IMR-90 (cell line): ENCODE measurements around the gene DPP6. TPM values are rescaled to one million over a fixed set of nuclear protein-coding genes. Genes with fewer than 3 reads are reported as not detected.

Experiments used
- ATAC-seq: fragments of 200-7000 bp; cut with Tn5 transposase; 2 replicates; pipeline ENCODE4 v1.9.1; 2020; ENCODE audit warnings: low read depth, mild to moderate bottlenecking, moderate library complexity
- BruUV-seq: library from RNA; stranded (reverse); fragments of 400-500 nt; replicated peaks from 2 replicates; lab custom pipeline; 2021; lab: Mats Ljungman, UMichigan
- CTCF ChIA-PET: fragments of 300-600 bp; formaldehyde crosslinking; extraction: SDS; loops from one replicate; lab custom pipeline; 2021; ENCODE audit warnings: antibody characterized with exemption; lab: Yijun Ruan, JAX
- POLR2A ChIA-PET: fragments of 300-600 bp; sonication (Branson Sonifier 250); formaldehyde crosslinking; loops from one replicate; lab custom pipeline; 2022; ENCODE audit warnings: antibody characterized with exemption; ENCODE audit not compliant: unreplicated experiment; lab: Charles Lee
- DNase-seq: peaks from one replicate; pipeline ENCODE4 v3.0.0; 2013
- H2AFZ ChIP-seq: replicated peaks from 2 replicates; pipeline ENCODE3; 2013; ENCODE audit warnings: low read length, mild to moderate bottlenecking; ENCODE audit not compliant: poor library complexity
- H2AK5ac ChIP-seq: 2 replicates; pipeline ENCODE4 v1.6.1; 2013; ENCODE audit warnings: low read depth, low read length, inconsistent platforms
- H2AK9ac ChIP-seq: replicated peaks from 2 replicates; pipeline ENCODE3; 2013; ENCODE audit warnings: mild to moderate bottlenecking, low read depth, low read length, moderate library complexity; ENCODE audit not compliant: poor library complexity
- H2BK120ac ChIP-seq: 2 replicates; pipeline ENCODE4 v1.6.1; 2013; ENCODE audit warnings: low read depth, low read length, inconsistent platforms
- H2BK15ac ChIP-seq: 3 replicates; pipeline ENCODE4 v1.6.1; 2013; ENCODE audit warnings: low read depth, low read length, inconsistent platforms
- H2BK20ac ChIP-seq: 2 replicates; pipeline ENCODE4 v1.6.1; 2013; ENCODE audit warnings: low read depth, mild to moderate bottlenecking, inconsistent platforms, low read length, moderate library complexity
- H2BK5ac ChIP-seq: 2 replicates; pipeline ENCODE4 v1.6.1; 2013; ENCODE audit warnings: mild to moderate bottlenecking, low read depth, low read length, inconsistent platforms; ENCODE audit not compliant: poor library complexity, severe bottlenecking
- H3K14ac ChIP-seq: replicated peaks from 2 replicates; pipeline ENCODE4 v1.6.1; 2013; ENCODE audit warnings: low read depth, low read length, inconsistent platforms
- H3K18ac ChIP-seq: 2 replicates; pipeline ENCODE4 v1.6.1; 2013; ENCODE audit warnings: low read depth, low read length, control low read depth
- H3K23ac ChIP-seq: 2 replicates; pipeline ENCODE4 v1.6.1; 2013; ENCODE audit warnings: low read depth, low read length, inconsistent platforms
- H3K27ac ChIP-seq: 2 replicates; pipeline ENCODE4 v1.5.1; 2013; ENCODE audit warnings: mild to moderate bottlenecking, control low read depth, low read length; ENCODE audit not compliant: insufficient read depth
- H3K27me3 ChIP-seq: 2 replicates; pipeline ENCODE4 v1.6.1; 2013; ENCODE audit warnings: low read length; ENCODE audit not compliant: control insufficient read depth, insufficient read depth
- H3K36me3 ChIP-seq: 2 replicates; pipeline ENCODE4 v1.6.1; 2013; ENCODE audit warnings: low read length, mixed read lengths; ENCODE audit not compliant: control insufficient read depth, insufficient read depth
- H3K4ac ChIP-seq: 2 replicates; pipeline ENCODE4 v1.6.1; 2013; ENCODE audit warnings: low read depth, low read length, inconsistent platforms
- H3K4me1 ChIP-seq: 2 replicates; pipeline ENCODE4 v1.6.1; 2013; ENCODE audit warnings: low read length, mixed read lengths; ENCODE audit not compliant: control insufficient read depth, insufficient read depth
- H3K4me2 ChIP-seq: 2 replicates; pipeline ENCODE4 v1.6.1; 2013; ENCODE audit warnings: low read depth, mild to moderate bottlenecking, control low read depth, low read length, moderate library complexity
- H3K4me3 ChIP-seq: 2 replicates; pipeline ENCODE4 v1.5.1; 2013; ENCODE audit warnings: low read depth, mild to moderate bottlenecking, control low read depth, low read length, moderate library complexity; ENCODE audit not compliant: insufficient read depth
- H3K56ac ChIP-seq: 2 replicates; pipeline ENCODE4 v1.6.1; 2013; ENCODE audit warnings: low read length, inconsistent platforms; ENCODE audit not compliant: insufficient read depth; ENCODE audit errors: extremely low read depth
- H3K79me1 ChIP-seq, 2 experiments: 2 replicates each; pipeline ENCODE4 v1.6.1; 2013; ENCODE audit warnings: low read length in 2 of 2, inconsistent platforms in 1 of 2, low read depth in 1 of 2
- H3K9ac ChIP-seq: 2 replicates; pipeline ENCODE4 v1.6.1; 2013; ENCODE audit warnings: low read depth, low read length, control low read depth
- H3K9me1 ChIP-seq: 2 replicates; pipeline ENCODE4 v1.6.1; 2013; ENCODE audit warnings: low read length, inconsistent platforms; ENCODE audit not compliant: insufficient read depth
- H3K9me3 ChIP-seq: 2 replicates; pipeline ENCODE4 v1.6.1; 2013; ENCODE audit warnings: low read length; ENCODE audit not compliant: control insufficient read depth, insufficient read depth
- H4K20me1 ChIP-seq: 2 replicates; pipeline ENCODE4 v1.6.1; 2013; ENCODE audit warnings: low read length, inconsistent platforms; ENCODE audit not compliant: insufficient read depth
- H4K5ac ChIP-seq: 2 replicates; pipeline ENCODE4 v1.6.1; 2013; ENCODE audit warnings: mild to moderate bottlenecking, low read depth, low read length, control low read depth
- H4K8ac ChIP-seq, 2 experiments: 2 replicates each; pipeline ENCODE4 v1.6.1; 2013; ENCODE audit warnings: low read depth in 2 of 2, low read length in 2 of 2, control low read depth in 1 of 2, inconsistent platforms in 1 of 2
- H4K91ac ChIP-seq: 2 replicates; pipeline ENCODE4 v1.6.1; 2013; ENCODE audit warnings: low read depth, low read length, inconsistent platforms; ENCODE audit not compliant: insufficient read depth
- WGBS, 2 experiments: methylation state at CpG; one replicate each; pipeline versions ENCODE4 v1.1.5 to v1.1.7; 2013; ENCODE audit warnings: missing lambda C conversion rate in 2 of 2; ENCODE audit not compliant: insufficient read length in 1 of 2; ENCODE audit errors: extremely low coverage in 2 of 2; 5-methylcytosine and 5-hydroxymethylcytosine counted together
- dilution Hi-C: fragments of 300-500 bp; cut with HindIII; formaldehyde crosslinking; loops from one replicate; pipeline ENCODE4 v1.14.3; 2018; ENCODE audit warnings: low sequenced_read_pairs; ENCODE audit not compliant: unreplicated experiment
- in situ Hi-C: fragments of 300-500 bp; cut with MboI; formaldehyde crosslinking; loops from 3 replicates; pipeline ENCODE4 v1.14.3; 2019; ENCODE audit warnings: low sequenced_read_pairs, inconsistent platforms, mixed read lengths
- intact Hi-C: fragments of 100-400 bp; cut with micrococcal nuclease; formaldehyde crosslinking; loops from 2 replicates; pipeline ENCODE4 v1.10.0; 2022
- polyA plus RNA-seq, 3 experiments: library from polyadenylated mRNA; depleted of rRNA; stranded (reverse); fragments of >200 nt; gene quantifications; 2 replicates each; pipeline ENCODE4 v1.2.3, GENCODE V29; 2012; ENCODE audit warnings: low replicate concordance in 1 of 3
- total RNA-seq: library from RNA; depleted of rRNA; stranded (reverse); fragments of >200 nt; gene quantifications from 2 replicates; pipeline ENCODE4 v1.2.3, GENCODE V29; 2012
- TF ChIP-seq, protein P1 (sequence below): conservative IDR thresholded peaks from 2 replicates; pipeline ENCODE4 v1.5.1; 2012; ENCODE audit warnings: mild to moderate bottlenecking, low read depth, low read length, improper control_type of control experiment

DPP6 gene
- total and polyA plus RNA-seq, 2 of the 4 experiments (the other 2 are of a cell fraction), result not detected

DNA sequence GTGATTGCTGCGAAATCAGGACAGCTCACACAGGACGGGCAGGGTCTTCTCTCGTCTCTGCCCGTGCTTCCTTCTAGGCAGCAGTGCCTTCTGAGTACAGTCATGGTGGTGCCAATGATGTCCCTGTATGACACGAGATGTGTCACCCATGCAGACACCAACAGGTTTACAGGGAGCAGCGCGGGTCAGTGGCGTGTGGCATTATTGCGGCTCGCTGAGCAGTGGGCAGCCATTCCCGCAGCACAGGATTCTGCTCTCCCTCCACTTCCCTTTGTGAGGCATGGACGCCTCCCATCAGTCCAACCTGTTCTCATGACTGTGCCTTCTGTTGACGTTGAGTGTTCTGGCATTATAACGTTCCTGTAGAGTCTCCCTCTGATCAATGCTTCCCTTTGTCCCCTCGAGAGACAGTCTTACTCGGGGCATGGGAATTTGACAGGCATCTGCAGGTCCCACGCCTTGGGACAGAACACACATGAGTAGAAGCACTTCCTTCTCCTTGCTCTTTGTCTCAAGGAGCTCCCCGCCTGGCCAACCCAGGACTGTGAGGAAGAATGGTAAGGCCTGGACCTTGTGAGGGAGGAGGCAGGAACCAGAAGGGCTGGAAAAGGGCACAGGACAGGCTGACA lies 731.2 kb downstream of the DPP6 start:
- H3K18ac ChIP-seq, result no peak overlapping the region
- no peak for ATAC-seq

More for the DNA sequence above, 731.2 kb downstream of the DPP6 start:
- Histone ChIP-seq H2BK15ac (no peak overlapping the region), H3K9me3 (peaks cover 20% of the 10 kb centered on the region), H3K14ac (no peak overlapping the region), H3K4ac (no peak overlapping the region), H3K56ac (no peak overlapping the region), H2AK5ac (no peak overlapping the region), H4K5ac (no peak overlapping the region), H3K4me3 (no peak overlapping the region), H4K91ac (no peak overlapping the region), H3K27me3 (no peaks in the 10 kb centered on the region), H3K23ac (no peak overlapping the region), H3K79me1 (no peaks in the 10 kb centered on the region), H3K9me1 (no peaks in the 10 kb centered on the region), H3K4me2 (no peak overlapping the region), H3K9ac (no peak overlapping the region), H2BK20ac (no peak overlapping the region), H3K4me1 (no peaks in the 10 kb centered on the region), H2AFZ (no peak overlapping the region), H2AK9ac (no peak overlapping the region), H3K27ac (no peak overlapping the region), H4K8ac (no peak overlapping the region), H4K20me1 (no peaks in the 10 kb centered on the region), H3K36me3 (no peaks in the 10 kb centered on the region), H2BK120ac (no peak overlapping the region), H2BK5ac (no peak overlapping the region)
- BruUV-seq, result no TSS peak
- POLR2A ChIA-PET, result no interaction called here
- dilution Hi-C loops (no loop called here), intact Hi-C loops (no loop called here), in situ Hi-C loops (no loop called here)
- TF ChIP-seq, protein P1, sequence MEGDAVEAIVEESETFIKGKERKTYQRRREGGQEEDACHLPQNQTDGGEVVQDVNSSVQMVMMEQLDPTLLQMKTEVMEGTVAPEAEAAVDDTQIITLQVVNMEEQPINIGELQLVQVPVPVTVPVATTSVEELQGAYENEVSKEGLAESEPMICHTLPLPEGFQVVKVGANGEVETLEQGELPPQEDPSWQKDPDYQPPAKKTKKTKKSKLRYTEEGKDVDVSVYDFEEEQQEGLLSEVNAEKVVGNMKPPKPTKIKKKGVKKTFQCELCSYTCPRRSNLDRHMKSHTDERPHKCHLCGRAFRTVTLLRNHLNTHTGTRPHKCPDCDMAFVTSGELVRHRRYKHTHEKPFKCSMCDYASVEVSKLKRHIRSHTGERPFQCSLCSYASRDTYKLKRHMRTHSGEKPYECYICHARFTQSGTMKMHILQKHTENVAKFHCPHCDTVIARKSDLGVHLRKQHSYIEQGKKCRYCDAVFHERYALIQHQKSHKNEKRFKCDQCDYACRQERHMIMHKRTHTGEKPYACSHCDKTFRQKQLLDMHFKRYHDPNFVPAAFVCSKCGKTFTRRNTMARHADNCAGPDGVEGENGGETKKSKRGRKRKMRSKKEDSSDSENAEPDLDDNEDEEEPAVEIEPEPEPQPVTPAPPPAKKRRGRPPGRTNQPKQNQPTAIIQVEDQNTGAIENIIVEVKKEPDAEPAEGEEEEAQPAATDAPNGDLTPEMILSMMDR, result no peak
- DNase-seq, result no peak
- CTCF ChIA-PET, result no interaction called here
- 55% methylated on average over 4 of the region's 18 CpGs; no CpG with 5 or more reads in 1 of the 2 experiments for WGBS, 2 experiments
